Gastroesophageal sphincter (tissue), 3 donors: ENCODE results near the gene ACVR1B.

Experiments used
- CTCF ChIP-seq, 4 experiments: fragments of 200-600 bp in 2 of 4; fragments of 450-650 bp in 2 of 4; sonication (generic) in 1 of 4; IDR thresholded peaks; one replicate each; pipeline ENCODE4 v1.5.1; 2017 to 2019; ENCODE audit warnings: antibody characterized with exemption in 4 of 4, mild to moderate bottlenecking in 2 of 4, moderate library complexity in 2 of 4
- EP300 ChIP-seq: sonication (generic); formaldehyde crosslinking; IDR thresholded peaks from one replicate; pipeline ENCODE4 v1.6.1; 2017; ENCODE audit warnings: antibody characterized with exemption, mild to moderate bottlenecking

GRCh38 chr12:52024845-52025230 is 73.3 kb downstream of the ACVR1B start:
- TF ChIP-seq CTCF (IDR thresholded peaks at IDR 0.05) (no peak), EP300 (no peak)
